HepG2 (cell line): ENCODE data around the gene C1QTNF1. TPM values are rescaled to one million over a fixed set of nuclear protein-coding genes. Genes with fewer than 3 reads are reported as not detected.

Experiments
- AGO1 ChIP-seq: fragments of 200-400 bp; formaldehyde crosslinking; IDR thresholded peaks from 2 replicates; pipeline ENCODE4 v1.6.1; 2017; ENCODE audit warnings: mild to moderate bottlenecking, low read depth, low read length, moderate library complexity; ENCODE audit not compliant: poor library complexity, severe bottlenecking
- BCL3 ChIP-seq: sonication (generic); formaldehyde crosslinking; IDR thresholded peaks from 2 replicates; pipeline ENCODE4 v1.5.1; 2020; ENCODE audit warnings: mild to moderate bottlenecking, missing genetic modification reagents, moderate library complexity
- CCAR2 ChIP-seq: fragments of 200-400 bp; formaldehyde crosslinking; optimal IDR thresholded peaks from 2 replicates; pipeline ENCODE3; 2018; ENCODE audit warnings: low read depth, mild to moderate bottlenecking, low read length, moderate library complexity
- HNRNPL ChIP-seq: fragments of 200-400 bp; formaldehyde crosslinking; IDR thresholded peaks from 2 replicates; pipeline ENCODE4 v1.6.1; 2017; ENCODE audit warnings: mild to moderate bottlenecking, low read depth, low read length
- KLF11 ChIP-seq: IDR thresholded peaks from 2 replicates; pipeline ENCODE4 v1.6.1; 2016; ENCODE audit warnings: missing compliant biosample characterization
- POGK ChIP-seq: sonication (generic); formaldehyde crosslinking; conservative IDR thresholded peaks from 2 replicates; pipeline ENCODE4 v1.8.0; 2022; ENCODE audit warnings: mild to moderate bottlenecking, moderate library complexity, missing genetic modification reagents
- SP140L ChIP-seq: sonication (generic); formaldehyde crosslinking; IDR thresholded peaks from 2 replicates; pipeline ENCODE4 v1.4.0; 2020; ENCODE audit warnings: missing genetic modification reagents, borderline replicate concordance
- polyA plus RNA-seq, 8 experiments: library from polyadenylated mRNA; depleted of rRNA in 3 of 8; stranded (reverse) in 7 of 8; unstranded in 1 of 8; fragments of >200 nt; fragmentation: Illumina TruSeq in 4 of 8; extraction: Trizol in 4 of 8; gene quantifications; 2 replicates each; pipeline versions ENCODE4 v1.2.1 to v1.2.3, GENCODE V29; 2011 to 2016; ENCODE audit warnings: low read depth in 4 of 8, missing spikeins in 1 of 8, mixed read lengths in 1 of 8; ENCODE audit not compliant: insufficient read depth in 1 of 8
- total RNA-seq, 5 experiments: library from RNA; depleted of rRNA; stranded (reverse); fragments of >200 nt; fragmentation: Illumina TruSeq; extraction: Trizol; gene quantifications; 2 replicates each; pipeline ENCODE4 v1.2.3, GENCODE V29; 2016; ENCODE audit warnings: low read depth in 1 of 5
- TF ChIP-seq, protein P1 (sequence below): sonication (generic); formaldehyde crosslinking; IDR thresholded peaks from 2 replicates; pipeline ENCODE4 v1.5.0; 2020; ENCODE audit warnings: mild to moderate bottlenecking, missing genetic modification reagents, borderline replicate concordance
- TF ChIP-seq, protein P2 (sequence below): IDR thresholded peaks from 2 replicates; pipeline ENCODE4 v1.6.1; 2018; ENCODE audit warnings: missing genetic modification reagents, mild to moderate bottlenecking, missing compliant biosample characterization
- TF ChIP-seq, protein P3 (sequence below): sonication (generic); formaldehyde crosslinking; conservative IDR thresholded peaks from 2 replicates; pipeline ENCODE4 v1.8.0; 2022; ENCODE audit warnings: missing genetic modification reagents
- TF ChIP-seq, protein P4 (sequence below): sonication (generic); formaldehyde crosslinking; IDR thresholded peaks from 2 replicates; pipeline ENCODE4 v1.8.0; 2022; ENCODE audit warnings: missing genetic modification reagents, mild to moderate bottlenecking, inconsistent platforms, borderline replicate concordance

Gene C1QTNF1
- total and polyA plus RNA-seq, 2 of the 13 experiments (the other 11 are each of a cell fraction or from before 2014, with no cell fraction given): 0.18 to 0.86 TPM

DNA sequence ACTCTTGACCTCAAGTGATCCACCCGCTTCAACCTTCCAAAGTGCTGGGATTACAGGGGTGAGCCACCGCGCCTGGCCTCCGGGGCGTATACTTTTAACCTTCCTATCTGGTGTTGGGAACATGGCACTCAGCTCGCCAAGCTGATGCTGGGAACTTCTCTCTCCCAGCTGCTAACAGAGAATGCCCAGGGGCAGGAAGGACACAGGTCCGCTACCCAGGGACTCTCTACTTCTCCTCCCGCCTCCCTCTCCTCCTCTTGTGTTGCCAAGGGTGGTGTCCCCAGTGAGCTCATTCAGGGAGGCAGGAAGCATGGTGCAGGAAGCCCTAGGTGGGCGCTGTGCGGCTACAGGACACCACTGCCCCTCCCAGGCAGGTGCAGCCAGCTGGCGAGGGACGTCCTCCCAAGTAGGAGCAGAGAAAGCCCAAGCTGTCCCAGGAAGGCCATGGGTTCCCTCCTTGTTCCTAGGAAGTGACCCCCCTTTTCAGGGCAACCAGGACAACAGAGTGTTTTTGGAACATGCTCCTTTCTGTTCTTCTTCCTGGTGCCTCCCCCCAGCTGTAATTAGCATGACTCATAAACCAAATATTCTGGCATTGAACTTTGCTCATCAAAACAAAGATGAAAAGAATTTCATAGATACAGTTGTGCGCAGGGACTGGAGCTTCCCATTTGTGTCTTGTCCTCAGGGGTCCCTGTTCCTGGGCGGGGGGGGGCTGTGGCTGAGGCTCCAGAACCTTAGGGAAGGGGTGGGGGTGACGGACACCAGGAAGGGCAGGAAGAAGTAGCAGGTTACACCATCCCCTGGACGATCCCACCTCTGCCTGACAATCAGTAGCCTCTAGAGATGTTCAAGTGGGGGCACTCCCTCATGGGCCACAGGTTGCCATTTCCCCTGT is 2.7 kb downstream of the C1QTNF1 start (continued):
- TF ChIP-seq, protein P1, sequence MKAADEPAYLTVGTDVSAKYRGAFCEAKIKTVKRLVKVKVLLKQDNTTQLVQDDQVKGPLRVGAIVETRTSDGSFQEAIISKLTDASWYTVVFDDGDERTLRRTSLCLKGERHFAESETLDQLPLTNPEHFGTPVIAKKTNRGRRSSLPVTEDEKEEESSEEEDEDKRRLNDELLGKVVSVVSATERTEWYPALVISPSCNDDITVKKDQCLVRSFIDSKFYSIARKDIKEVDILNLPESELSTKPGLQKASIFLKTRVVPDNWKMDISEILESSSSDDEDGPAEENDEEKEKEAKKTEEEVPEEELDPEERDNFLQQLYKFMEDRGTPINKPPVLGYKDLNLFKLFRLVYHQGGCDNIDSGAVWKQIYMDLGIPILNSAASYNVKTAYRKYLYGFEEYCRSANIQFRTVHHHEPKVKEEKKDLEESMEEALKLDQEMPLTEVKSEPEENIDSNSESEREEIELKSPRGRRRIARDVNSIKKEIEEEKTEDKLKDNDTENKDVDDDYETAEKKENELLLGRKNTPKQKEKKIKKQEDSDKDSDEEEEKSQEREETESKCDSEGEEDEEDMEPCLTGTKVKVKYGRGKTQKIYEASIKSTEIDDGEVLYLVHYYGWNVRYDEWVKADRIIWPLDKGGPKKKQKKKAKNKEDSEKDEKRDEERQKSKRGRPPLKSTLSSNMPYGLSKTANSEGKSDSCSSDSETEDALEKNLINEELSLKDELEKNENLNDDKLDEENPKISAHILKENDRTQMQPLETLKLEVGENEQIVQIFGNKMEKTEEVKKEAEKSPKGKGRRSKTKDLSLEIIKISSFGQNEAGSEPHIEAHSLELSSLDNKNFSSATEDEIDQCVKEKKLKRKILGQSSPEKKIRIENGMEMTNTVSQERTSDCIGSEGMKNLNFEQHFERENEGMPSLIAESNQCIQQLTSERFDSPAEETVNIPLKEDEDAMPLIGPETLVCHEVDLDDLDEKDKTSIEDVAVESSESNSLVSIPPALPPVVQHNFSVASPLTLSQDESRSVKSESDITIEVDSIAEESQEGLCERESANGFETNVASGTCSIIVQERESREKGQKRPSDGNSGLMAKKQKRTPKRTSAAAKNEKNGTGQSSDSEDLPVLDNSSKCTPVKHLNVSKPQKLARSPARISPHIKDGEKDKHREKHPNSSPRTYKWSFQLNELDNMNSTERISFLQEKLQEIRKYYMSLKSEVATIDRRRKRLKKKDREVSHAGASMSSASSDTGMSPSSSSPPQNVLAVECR (CRISPR knock-in tag): peak; percentile 74
- TF ChIP-seq BCL3 (no peak), CCAR2 (no peak), KLF11 (CRISPR knock-in tag) (0 out of 2 replicates have a peak, but pooled peaks have one; percentile 20), HNRNPL (peak; percentile 62; the same call in 1 of the 2 replicates), POGK (CRISPR knock-in tag) (peak; percentile 63), AGO1 (no peak), SP140L (CRISPR knock-in tag) (no peak)
- TF ChIP-seq, protein P2, sequence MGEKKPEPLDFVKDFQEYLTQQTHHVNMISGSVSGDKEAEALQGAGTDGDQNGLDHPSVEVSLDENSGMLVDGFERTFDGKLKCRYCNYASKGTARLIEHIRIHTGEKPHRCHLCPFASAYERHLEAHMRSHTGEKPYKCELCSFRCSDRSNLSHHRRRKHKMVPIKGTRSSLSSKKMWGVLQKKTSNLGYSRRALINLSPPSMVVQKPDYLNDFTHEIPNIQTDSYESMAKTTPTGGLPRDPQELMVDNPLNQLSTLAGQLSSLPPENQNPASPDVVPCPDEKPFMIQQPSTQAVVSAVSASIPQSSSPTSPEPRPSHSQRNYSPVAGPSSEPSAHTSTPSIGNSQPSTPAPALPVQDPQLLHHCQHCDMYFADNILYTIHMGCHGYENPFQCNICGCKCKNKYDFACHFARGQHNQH (CRISPR knock-in tag): peak; percentile 26; the same call in 1 of the 2 replicates
- TF ChIP-seq, protein P3, sequence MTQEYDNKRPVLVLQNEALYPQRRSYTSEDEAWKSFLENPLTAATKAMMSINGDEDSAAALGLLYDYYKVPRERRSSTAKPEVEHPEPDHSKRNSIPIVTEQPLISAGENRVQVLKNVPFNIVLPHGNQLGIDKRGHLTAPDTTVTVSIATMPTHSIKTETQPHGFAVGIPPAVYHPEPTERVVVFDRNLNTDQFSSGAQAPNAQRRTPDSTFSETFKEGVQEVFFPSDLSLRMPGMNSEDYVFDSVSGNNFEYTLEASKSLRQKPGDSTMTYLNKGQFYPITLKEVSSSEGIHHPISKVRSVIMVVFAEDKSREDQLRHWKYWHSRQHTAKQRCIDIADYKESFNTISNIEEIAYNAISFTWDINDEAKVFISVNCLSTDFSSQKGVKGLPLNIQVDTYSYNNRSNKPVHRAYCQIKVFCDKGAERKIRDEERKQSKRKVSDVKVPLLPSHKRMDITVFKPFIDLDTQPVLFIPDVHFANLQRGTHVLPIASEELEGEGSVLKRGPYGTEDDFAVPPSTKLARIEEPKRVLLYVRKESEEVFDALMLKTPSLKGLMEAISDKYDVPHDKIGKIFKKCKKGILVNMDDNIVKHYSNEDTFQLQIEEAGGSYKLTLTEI (CRISPR knock-in tag): no peak
- TF ChIP-seq, protein P4, sequence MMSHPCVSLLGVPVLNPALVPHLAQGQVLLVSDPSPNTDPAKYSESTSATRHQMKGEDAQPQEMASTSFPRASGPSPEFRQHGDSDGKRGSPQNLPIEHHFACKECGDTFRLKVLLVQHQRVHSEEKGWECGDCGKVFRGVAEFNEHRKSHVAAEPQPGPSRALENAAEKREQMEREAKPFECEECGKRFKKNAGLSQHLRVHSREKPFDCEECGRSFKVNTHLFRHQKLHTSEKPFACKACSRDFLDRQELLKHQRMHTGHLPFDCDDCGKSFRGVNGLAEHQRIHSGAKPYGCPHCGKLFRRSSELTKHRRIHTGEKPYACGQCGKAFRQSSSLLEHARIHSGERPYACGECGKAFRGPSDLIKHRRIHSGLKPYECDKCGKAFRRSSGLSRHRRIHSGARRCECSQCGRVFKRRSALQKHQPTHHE (CRISPR knock-in tag): peak; percentile 60; the same call in 1 of the 2 replicates
